HEK293 (cell line): ENCODE data around the gene TEP1.

Experiments
- CTCF ChIA-PET: fragments of 350-600 bp; formaldehyde crosslinking; extraction: SDS; loops from one replicate; lab custom pipeline; 2021; ENCODE audit warnings: antibody characterized with exemption; lab: Yijun Ruan, JAX
- POLR2A ChIA-PET: fragments of 300-600 bp; formaldehyde crosslinking; extraction: SDS; loops from one replicate; lab custom pipeline; 2020; ENCODE audit warnings: antibody characterized with exemption, inconsistent platforms; lab: Yijun Ruan, JAX
- H3K27ac ChIP-seq: fragments of 200-500 bp; sonication (Bioruptor generic); 2 replicates; pipeline ENCODE4 v1.5.1; 2014; ENCODE audit warnings: low read depth, low read length, control low read depth, inconsistent platforms; ENCODE audit errors: extremely low read depth
- H3K36me3 ChIP-seq, 2 experiments: fragments of 200-500 bp in 1 of 2; sonication (Bioruptor generic) in 1 of 2; 1 replicate in 1 of 2; 2 replicates in 1 of 2; pipeline ENCODE4 v1.5.1; 2014 to 2017; ENCODE audit warnings: inconsistent platforms in 2 of 2, low read length in 2 of 2; ENCODE audit not compliant: control insufficient read depth in 2 of 2, insufficient read depth in 1 of 2
- H3K4me1 ChIP-seq: fragments of 200-500 bp; sonication (Bioruptor generic); 2 replicates; pipeline ENCODE4 v1.5.1; 2014; ENCODE audit warnings: mild to moderate bottlenecking, low read length, inconsistent platforms; ENCODE audit not compliant: control insufficient read depth, insufficient read depth
- H3K4me3 ChIP-seq: 2 replicates; pipeline ENCODE4 v1.5.1; 2011; ENCODE audit warnings: low read depth, mild to moderate bottlenecking, control low read depth, low read length, moderate library complexity
- H3K9me3 ChIP-seq: fragments of 200-500 bp; sonication (Bioruptor generic); 2 replicates; pipeline ENCODE4 v1.5.1; 2014; ENCODE audit warnings: low read depth, low read length, inconsistent platforms; ENCODE audit not compliant: control insufficient read depth, insufficient read depth
- HOXD13 ChIP-seq: sonication (generic); formaldehyde crosslinking; IDR thresholded peaks from 2 replicates; pipeline ENCODE4 v1.8.0; 2022; ENCODE audit warnings: missing genetic modification reagents, borderline replicate concordance
- KLF8 ChIP-seq: fragments of 450-650 bp; formaldehyde crosslinking; IDR thresholded peaks from 2 replicates; pipeline ENCODE4 v1.5.1; 2016; ENCODE audit warnings: missing biosample characterization, missing genetic modification characterization
- KLF9 ChIP-seq: fragments of 450-650 bp; formaldehyde crosslinking; IDR thresholded peaks from 2 replicates; pipeline ENCODE4 v1.5.1; 2016; ENCODE audit warnings: missing biosample characterization, missing genetic modification characterization, low read depth
- PRDM6 ChIP-seq: fragments of 450-650 bp; formaldehyde crosslinking; IDR thresholded peaks from 2 replicates; pipeline ENCODE4 v1.5.1; 2017; ENCODE audit warnings: missing biosample characterization, missing genetic modification characterization
- ZBTB1 ChIP-seq: fragments of 450-650 bp; formaldehyde crosslinking; IDR thresholded peaks from 2 replicates; pipeline ENCODE4 v1.5.1; 2016; ENCODE audit warnings: missing biosample characterization, missing genetic modification characterization
- ZBTB48 ChIP-seq: fragments of 450-650 bp; formaldehyde crosslinking; IDR thresholded peaks from 2 replicates; pipeline ENCODE4 v1.5.1; 2016; ENCODE audit warnings: missing biosample characterization, missing genetic modification characterization
- ZFHX2 ChIP-seq: fragments of 450-650 bp; formaldehyde crosslinking; conservative IDR thresholded peaks from 2 replicates; pipeline ENCODE4 v1.5.1; 2016; ENCODE audit warnings: missing biosample characterization, missing genetic modification characterization
- ZFP41 ChIP-seq: fragments of 450-650 bp; formaldehyde crosslinking; IDR thresholded peaks from 2 replicates; pipeline ENCODE4 v1.5.1; 2016; ENCODE audit warnings: missing biosample characterization, missing genetic modification characterization, borderline replicate concordance
- ZIC2 ChIP-seq: fragments of 450-650 bp; formaldehyde crosslinking; IDR thresholded peaks from 2 replicates; pipeline ENCODE4 v1.5.1; 2016; ENCODE audit warnings: missing biosample characterization, missing genetic modification characterization
- ZNF112 ChIP-seq: fragments of 450-650 bp; formaldehyde crosslinking; IDR thresholded peaks from 2 replicates; pipeline ENCODE4 v1.5.0; 2017; ENCODE audit warnings: missing biosample characterization, missing genetic modification characterization
- ZNF114 ChIP-seq: fragments of 450-650 bp; formaldehyde crosslinking; IDR thresholded peaks from 2 replicates; pipeline ENCODE4 v1.5.0; 2017; ENCODE audit warnings: missing biosample characterization, missing genetic modification characterization
- ZNF133 ChIP-seq: fragments of 450-650 bp; formaldehyde crosslinking; IDR thresholded peaks from 2 replicates; pipeline ENCODE4 v1.5.1; 2016; ENCODE audit warnings: missing biosample characterization, missing genetic modification characterization
- ZNF280D ChIP-seq: fragments of 450-650 bp; formaldehyde crosslinking; IDR thresholded peaks from 2 replicates; pipeline ENCODE4 v1.5.1; 2016; ENCODE audit warnings: missing biosample characterization, missing genetic modification characterization
- ZNF292 ChIP-seq: fragments of 450-650 bp; formaldehyde crosslinking; IDR thresholded peaks from 2 replicates; pipeline ENCODE4 v1.5.1; 2016; ENCODE audit warnings: low read depth, missing biosample characterization, missing genetic modification characterization, borderline replicate concordance
- ZNF362 ChIP-seq: fragments of 450-650 bp; formaldehyde crosslinking; IDR thresholded peaks from 2 replicates; pipeline ENCODE4 v1.5.1; 2016; ENCODE audit warnings: missing biosample characterization, missing genetic modification characterization
- ZNF37A ChIP-seq: fragments of 450-650 bp; IDR thresholded peaks from 2 replicates; pipeline ENCODE4 v1.5.1; 2018; ENCODE audit warnings: missing biosample characterization, missing genetic modification characterization
- ZNF394 ChIP-seq: fragments of 450-650 bp; formaldehyde crosslinking; IDR thresholded peaks from 2 replicates; pipeline ENCODE4 v1.5.1; 2016; ENCODE audit warnings: missing biosample characterization, missing genetic modification characterization, mild to moderate bottlenecking, moderate library complexity, borderline replicate concordance
- ZNF423 ChIP-seq: fragments of 450-650 bp; formaldehyde crosslinking; IDR thresholded peaks from 2 replicates; pipeline ENCODE4 v1.5.1; 2016; ENCODE audit warnings: missing biosample characterization, missing genetic modification characterization
- ZNF549 ChIP-seq: fragments of 450-650 bp; IDR thresholded peaks from 2 replicates; pipeline ENCODE4 v1.5.1; 2018; ENCODE audit warnings: missing biosample characterization, missing genetic modification characterization, mild to moderate bottlenecking, inconsistent platforms, moderate library complexity
- ZNF561 ChIP-seq: fragments of 450-650 bp; IDR thresholded peaks from 2 replicates; pipeline ENCODE4 v1.5.1; 2018; ENCODE audit warnings: missing biosample characterization, missing genetic modification characterization, borderline replicate concordance
- ZNF629 ChIP-seq: fragments of 450-650 bp; formaldehyde crosslinking; IDR thresholded peaks from 2 replicates; pipeline ENCODE4 v1.5.1; 2017; ENCODE audit warnings: missing biosample characterization, missing genetic modification characterization
- ZNF660 ChIP-seq: fragments of 450-650 bp; IDR thresholded peaks from 2 replicates; pipeline ENCODE4 v1.5.1; 2018; ENCODE audit warnings: missing biosample characterization, mild to moderate bottlenecking, missing genetic modification characterization
- ZNF704 ChIP-seq: fragments of 450-650 bp; formaldehyde crosslinking; IDR thresholded peaks from 2 replicates; pipeline ENCODE4 v1.5.1; 2016; ENCODE audit warnings: missing biosample characterization, missing genetic modification characterization
- ZNF830 ChIP-seq: fragments of 450-650 bp; IDR thresholded peaks from 2 replicates; pipeline ENCODE4 v1.5.0; 2018; ENCODE audit warnings: missing biosample characterization, missing genetic modification characterization, low read depth, mild to moderate bottlenecking, moderate library complexity
- ZNF837 ChIP-seq: fragments of 450-650 bp; formaldehyde crosslinking; IDR thresholded peaks from 2 replicates; pipeline ENCODE4 v1.5.1; 2016; ENCODE audit warnings: missing biosample characterization, missing genetic modification characterization

The TEP1 gene

GRCh38 chr14:20412411-20412810 is 890 bp downstream of the TEP1 start:
- peak overlapping the region; percentile 79 for H3K27ac ChIP-seq

GRCh38 chr14:20409226-20409625 is 4.1 kb downstream of the TEP1 start:
- Histone ChIP-seq H3K4me3 (no peak overlapping the region), H3K36me3 (peaks cover 9 to 36% of the 10 kb centered on the region in 2 experiments; a peak in 2 of 3 replicates), H3K4me1 (peaks cover 9% of the 10 kb centered on the region; the same call in 1 of the 2 replicates), H3K27ac (no peak overlapping the region), H3K9me3 (no peaks in the 10 kb centered on the region)
- POLR2A ChIA-PET: no interaction called here
- CTCF ChIA-PET: interaction anchor here (0.7 kb wide), 2 partner anchors 81 to 134 kb away, joined by 3 read pairs; no protein-coding TSS in a partner anchor
- TF ChIP-seq ZFP41 (tag by site-specific recombination): no peak
- no peak for TF ChIP-seq HOXD13 (CRISPR knock-in tag)
- TF ChIP-seq ZNF37A (tag by site-specific recombination): no peak
- no peak for TF ChIP-seq ZNF114 (tag by site-specific recombination)
- TF ChIP-seq ZNF830 (tag by site-specific recombination): no peak
- no peak for TF ChIP-seq ZNF629 (tag by site-specific recombination)
- TF ChIP-seq ZBTB1 (tag by site-specific recombination): no peak
- TF ChIP-seq ZNF394 (tag by site-specific recombination): no peak
- TF ChIP-seq KLF9: no peak
- no peak for TF ChIP-seq KLF8 (tag by site-specific recombination)
- no peak for TF ChIP-seq ZNF133 (tag by site-specific recombination)
- TF ChIP-seq ZNF292 (tag by site-specific recombination): no peak
- no peak for TF ChIP-seq PRDM6 (tag by site-specific recombination)
- TF ChIP-seq ZFHX2: no peak
- TF ChIP-seq ZIC2: no peak
- TF ChIP-seq ZNF549 (tag by site-specific recombination): no peak
- TF ChIP-seq, all 188 proteins: peak for 0

More at GRCh38 chr14:20412411-20412810, 890 bp downstream of the TEP1 start:
- TF ChIP-seq ZNF112 (no peak), ZNF362 (tag by site-specific recombination) (peak; percentile 74), ZNF660 (no peak), ZBTB48 (tag by site-specific recombination) (no peak)
- Histone ChIP-seq H3K36me3 (peaks cover 1 to 9% of the 10 kb centered on the region in 2 experiments; a peak in 2 of 3 replicates), H3K4me1 (peaks cover 15% of the 10 kb centered on the region), H3K9me3 (no peaks in the 10 kb centered on the region), H3K4me3 (peak overlapping the region; percentile 85)
- CTCF ChIA-PET: interaction anchor here (0.6 kb wide), 1 partner anchor 43 kb away, joined by 3 read pairs; the partner anchor contains the start of gene APEX1
- POLR2A ChIA-PET: interaction anchor here (0.6 to 2.8 kb wide), 10 partner anchors 10 to 395 kb away, joined by 3 to 32 read pairs (median 6); partner anchors contain the start of genes APEX1, OSGEP, PARP2 and PIP4P1

GRCh38 chr14:20403521-20403920 is 9.8 kb downstream of the TEP1 start:
- Histone ChIP-seq H3K9me3 (no peaks in the 10 kb centered on the region), H3K4me1 (no peaks in the 10 kb centered on the region), H3K36me3 (peaks cover 36 to 62% of the 10 kb centered on the region in 2 experiments), H3K27ac (no peak overlapping the region), H3K4me3 (no peak overlapping the region)
- CTCF ChIA-PET: interaction anchor here (0.8 kb wide), 1 partner anchor 10 kb away, joined by 4 read pairs; no protein-coding TSS in a partner anchor
- POLR2A ChIA-PET: no interaction called here
- TF ChIP-seq ZFP41 (tag by site-specific recombination) (no peak), ZNF280D (tag by site-specific recombination) (no peak), ZNF561 (no peak), ZNF423 (tag by site-specific recombination) (no peak), ZNF704 (tag by site-specific recombination) (no peak), ZNF837 (tag by site-specific recombination) (no peak)
